Calu3 (cell line): ENCODE data around the gene MYO19. TPM values are rescaled to one million over a fixed set of nuclear protein-coding genes. Genes with fewer than 3 reads are reported as not detected.

Experiments
- BruUV-seq: library from RNA; stranded (reverse); fragments of 400-500 nt; replicated peaks from 2 replicates; lab custom pipeline; 2021; lab: Mats Ljungman, UMichigan
- CTCF ChIA-PET: fragments of 300-600 bp; sonication (Branson Sonifier 250); formaldehyde crosslinking; loops from one replicate; lab custom pipeline; 2022; ENCODE audit warnings: antibody characterized with exemption; lab: Charles Lee
- DNase-seq: peaks from one replicate; pipeline ENCODE4 v3.0.0; 2022
- H3K27ac Mint-ChIP-seq: one replicate; pipeline ENCODE4 v1.8.0; 2022; ENCODE audit warnings: mixed read lengths; ENCODE audit not compliant: unreplicated experiment
- H3K27me3 Mint-ChIP-seq: one replicate; pipeline ENCODE4 v1.8.0; 2022; ENCODE audit warnings: mixed read lengths; ENCODE audit not compliant: unreplicated experiment
- H3K36me3 Mint-ChIP-seq: one replicate; pipeline ENCODE4 v1.8.0; 2022; ENCODE audit warnings: mild to moderate bottlenecking, moderate library complexity, mixed read lengths; ENCODE audit not compliant: insufficient read depth, unreplicated experiment
- H3K4me1 Mint-ChIP-seq: one replicate; pipeline ENCODE4 v1.8.0; 2022; ENCODE audit warnings: mild to moderate bottlenecking, low read depth, mixed read lengths; ENCODE audit not compliant: unreplicated experiment
- H3K4me3 Mint-ChIP-seq: one replicate; pipeline ENCODE4 v1.8.0; 2022; ENCODE audit warnings: mild to moderate bottlenecking, low read depth, moderate library complexity, mixed read lengths; ENCODE audit not compliant: unreplicated experiment
- H3K9me3 Mint-ChIP-seq: one replicate; pipeline ENCODE4 v1.8.0; 2022; ENCODE audit warnings: low read depth, mixed read lengths; ENCODE audit not compliant: unreplicated experiment
- intact Hi-C: fragments of 100-400 bp; cut with micrococcal nuclease; formaldehyde crosslinking; loops from one replicate; pipeline ENCODE4 v1.10.0; 2022; ENCODE audit not compliant: unreplicated experiment
- total RNA-seq: library from RNA; stranded (reverse); gene quantifications from 2 replicates; pipeline ENCODE4 v1.2.3, GENCODE V29; 2022
- TF ChIP-seq, protein P1 (sequence below): fragments of 200-600 bp; IDR thresholded peaks from one replicate; pipeline ENCODE4 v1.8.0; 2022; ENCODE audit warnings: antibody characterized with exemption; ENCODE audit not compliant: unreplicated experiment

Gene MYO19
- total RNA-seq, 1 experiment from 2014 or later, result 156 TPM

DNA sequence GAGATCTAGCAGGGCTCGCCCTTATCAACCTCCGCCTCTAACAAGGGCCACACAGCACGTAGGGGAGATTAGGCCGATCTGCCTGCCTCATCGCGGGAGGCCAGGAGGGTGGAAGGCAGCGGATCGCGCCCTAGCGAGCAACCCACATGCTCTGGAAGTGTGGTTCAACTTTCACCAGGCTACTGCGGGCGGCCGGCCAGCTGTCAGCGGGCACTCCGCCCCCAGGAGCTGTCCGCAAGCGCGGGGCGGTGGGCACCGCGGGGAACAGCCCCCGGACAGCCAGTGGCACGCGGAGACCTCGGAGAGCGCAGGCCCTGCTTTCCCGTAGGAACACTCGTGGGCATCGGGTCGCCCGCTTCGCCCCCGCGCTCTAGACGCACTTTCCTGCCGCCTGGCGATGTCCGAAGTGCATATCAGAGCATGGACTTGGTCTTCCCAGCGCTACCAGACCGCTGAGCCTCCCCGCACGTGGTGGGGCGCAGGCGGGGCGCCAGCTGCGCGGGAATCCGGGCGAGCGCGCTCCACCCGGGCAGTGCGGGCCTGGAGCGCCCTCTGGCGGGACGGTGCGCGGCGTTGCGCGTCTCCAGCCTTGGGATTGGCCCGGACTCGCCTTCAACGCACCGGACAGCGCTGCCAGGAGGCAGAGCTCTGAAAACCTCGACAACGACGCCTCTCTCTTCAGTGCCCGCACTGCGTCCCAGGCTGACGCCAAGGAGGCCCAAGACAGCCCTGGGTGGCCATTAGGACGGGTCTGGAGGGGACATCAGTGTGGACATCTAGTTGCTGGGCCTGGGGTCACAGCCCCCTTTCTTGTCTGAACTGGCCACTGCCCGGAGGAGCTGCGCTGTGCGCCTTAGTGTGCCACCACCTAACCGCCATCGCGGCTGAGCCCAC lies 51.8 kb downstream of the MYO19 start:
- TF ChIP-seq, protein P1, sequence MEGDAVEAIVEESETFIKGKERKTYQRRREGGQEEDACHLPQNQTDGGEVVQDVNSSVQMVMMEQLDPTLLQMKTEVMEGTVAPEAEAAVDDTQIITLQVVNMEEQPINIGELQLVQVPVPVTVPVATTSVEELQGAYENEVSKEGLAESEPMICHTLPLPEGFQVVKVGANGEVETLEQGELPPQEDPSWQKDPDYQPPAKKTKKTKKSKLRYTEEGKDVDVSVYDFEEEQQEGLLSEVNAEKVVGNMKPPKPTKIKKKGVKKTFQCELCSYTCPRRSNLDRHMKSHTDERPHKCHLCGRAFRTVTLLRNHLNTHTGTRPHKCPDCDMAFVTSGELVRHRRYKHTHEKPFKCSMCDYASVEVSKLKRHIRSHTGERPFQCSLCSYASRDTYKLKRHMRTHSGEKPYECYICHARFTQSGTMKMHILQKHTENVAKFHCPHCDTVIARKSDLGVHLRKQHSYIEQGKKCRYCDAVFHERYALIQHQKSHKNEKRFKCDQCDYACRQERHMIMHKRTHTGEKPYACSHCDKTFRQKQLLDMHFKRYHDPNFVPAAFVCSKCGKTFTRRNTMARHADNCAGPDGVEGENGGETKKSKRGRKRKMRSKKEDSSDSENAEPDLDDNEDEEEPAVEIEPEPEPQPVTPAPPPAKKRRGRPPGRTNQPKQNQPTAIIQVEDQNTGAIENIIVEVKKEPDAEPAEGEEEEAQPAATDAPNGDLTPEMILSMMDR, result peak; percentile 83
- Mint-ChIP-seq H3K36me3 (peaks cover 22% of the 10 kb centered on the region), H3K9me3 (no peaks in the 10 kb centered on the region), H3K27me3 (peaks cover 51% of the 10 kb centered on the region), H3K4me1 (peaks cover 9% of the 10 kb centered on the region), H3K4me3 (peak overlapping the region; percentile 50), H3K27ac (no peak overlapping the region)
- intact Hi-C loops, result loop anchor here (2.0 to 10.0 kb wide), 2 partner anchors 328 to 514 kb away; no protein-coding TSS in a partner anchor
- no TSS peak for BruUV-seq
- CTCF ChIA-PET, result interaction anchor here (0.5 to 1.7 kb wide), 8 partner anchors 24 to 525 kb away, joined by 3 to 8 read pairs (median 4); no protein-coding TSS in a partner anchor
- DNase-seq, result peak; percentile 91

DNA sequence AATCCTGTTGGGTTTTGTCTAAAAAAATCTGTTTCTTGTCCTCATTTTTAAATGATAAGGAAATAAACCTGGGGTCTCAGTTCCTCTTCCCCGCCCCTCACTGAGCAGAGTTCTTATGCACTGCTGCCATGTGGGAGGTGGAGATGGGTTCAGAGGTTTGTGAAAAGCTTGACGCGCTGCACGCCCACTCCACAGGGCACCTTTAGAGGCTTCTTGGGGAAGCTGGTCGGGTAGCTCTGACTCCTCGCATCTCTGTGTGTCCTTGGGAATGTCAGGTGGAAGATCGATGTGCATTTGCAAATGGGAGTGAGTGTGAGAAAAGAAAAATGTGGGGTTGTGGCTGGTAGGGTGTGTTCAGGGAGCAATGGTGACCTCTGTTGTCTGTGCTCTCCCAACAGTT lies 52.8 kb downstream of the MYO19 start:
- Mint-ChIP-seq H3K27me3 (peaks cover 61% of the 10 kb centered on the region), H3K4me3 (peak overlapping the region; percentile 24)
- CTCF ChIA-PET, result no interaction called here

DNA sequence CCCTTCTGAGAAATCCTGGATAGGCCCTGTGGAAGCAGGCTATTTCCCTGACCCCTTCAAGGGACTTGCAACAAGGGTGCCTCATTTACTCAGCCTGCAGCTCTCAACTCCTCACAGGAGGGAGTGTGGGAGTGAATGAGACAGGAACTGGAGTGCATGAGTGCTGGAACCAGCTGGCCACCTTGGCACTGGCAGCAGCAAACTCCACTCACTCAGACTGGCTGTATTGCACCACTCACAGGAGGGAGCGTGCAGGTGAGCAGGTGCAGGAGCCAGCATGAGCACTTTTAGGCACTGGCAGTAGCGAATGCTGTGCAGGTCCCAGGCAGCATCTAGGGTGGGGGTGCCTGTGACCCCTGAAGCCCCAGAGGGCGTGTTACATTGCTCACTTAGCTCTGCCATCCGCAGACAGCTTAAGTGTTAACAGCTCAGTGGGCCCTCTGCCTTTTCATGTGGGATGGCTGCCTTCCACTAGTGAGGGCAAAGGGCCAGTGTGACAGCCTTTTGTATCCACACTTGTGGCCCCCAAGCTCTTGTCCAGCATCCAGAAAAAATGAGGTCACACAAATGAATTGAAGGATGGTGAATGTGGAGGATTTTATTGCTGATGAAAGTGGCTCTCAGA lies 59.2 kb downstream of the MYO19 start:
- Mint-ChIP-seq H3K4me3 (no peak overlapping the region), H3K9me3 (no peaks in the 10 kb centered on the region), H3K27ac (no peak overlapping the region), H3K36me3 (no peaks in the 10 kb centered on the region), H3K4me1 (no peaks in the 10 kb centered on the region), H3K27me3 (peaks cover 100% of the 10 kb centered on the region)
- BruUV-seq, result no TSS peak
- TF ChIP-seq, protein P1, result no peak
- CTCF ChIA-PET, result no interaction called here
- intact Hi-C loops, result loop anchor here (2.0 kb wide), 1 partner anchor 15 kb away; no protein-coding TSS in a partner anchor
- DNase-seq, result no peak

More for the DNA sequence above, 52.8 kb downstream of the MYO19 start:
- H3K36me3 Mint-ChIP-seq, result peaks cover 13% of the 10 kb centered on the region
- peaks cover 9% of the 10 kb centered on the region for H3K4me1 Mint-ChIP-seq
- intact Hi-C loops, result loop anchor here (2.0 to 10.0 kb wide), 2 partner anchors 327 to 513 kb away; no protein-coding TSS in a partner anchor
- TF ChIP-seq, protein P1, result no peak
- no TSS peak for BruUV-seq
- H3K9me3 Mint-ChIP-seq, result no peaks in the 10 kb centered on the region
- no peak for DNase-seq
- H3K27ac Mint-ChIP-seq, result no peak overlapping the region

DNA sequence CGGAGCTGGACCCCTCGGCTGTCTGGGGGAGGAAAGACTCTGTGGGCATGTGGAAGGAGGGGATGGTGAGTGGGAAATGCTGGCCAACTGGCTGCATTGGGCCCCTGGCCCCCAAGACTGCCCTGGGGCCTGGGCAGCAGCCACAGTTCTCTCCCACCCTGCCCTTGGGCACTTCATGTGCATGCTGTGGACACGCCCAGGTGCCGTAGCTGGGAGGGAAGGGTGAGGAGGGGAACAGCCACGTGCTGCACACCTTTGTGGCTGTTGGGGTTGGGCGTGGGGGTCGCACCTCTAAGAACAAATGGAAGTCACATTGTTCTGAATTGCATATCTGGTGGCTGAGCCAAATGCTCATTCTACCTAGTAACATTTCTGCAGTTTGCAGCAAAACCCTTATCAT lies 60.1 kb downstream of the MYO19 start:
- TF ChIP-seq, protein P1, result no peak
- H3K4me1 Mint-ChIP-seq, result no peaks in the 10 kb centered on the region
- DNase-seq, result no peak
- no peaks in the 10 kb centered on the region for H3K36me3 Mint-ChIP-seq
- intact Hi-C loops, result loop anchor here (2.0 kb wide), 1 partner anchor 14 kb away; no protein-coding TSS in a partner anchor
- BruUV-seq, result no TSS peak
- no peak overlapping the region for H3K27ac Mint-ChIP-seq
- CTCF ChIA-PET, result no interaction called here
- peaks cover 100% of the 10 kb centered on the region for H3K27me3 Mint-ChIP-seq
- no peak overlapping the region for H3K4me3 Mint-ChIP-seq
- H3K9me3 Mint-ChIP-seq, result no peaks in the 10 kb centered on the region
